ENCODE data around the gene MRGPRX4.

The MRGPRX4 gene

DNA sequence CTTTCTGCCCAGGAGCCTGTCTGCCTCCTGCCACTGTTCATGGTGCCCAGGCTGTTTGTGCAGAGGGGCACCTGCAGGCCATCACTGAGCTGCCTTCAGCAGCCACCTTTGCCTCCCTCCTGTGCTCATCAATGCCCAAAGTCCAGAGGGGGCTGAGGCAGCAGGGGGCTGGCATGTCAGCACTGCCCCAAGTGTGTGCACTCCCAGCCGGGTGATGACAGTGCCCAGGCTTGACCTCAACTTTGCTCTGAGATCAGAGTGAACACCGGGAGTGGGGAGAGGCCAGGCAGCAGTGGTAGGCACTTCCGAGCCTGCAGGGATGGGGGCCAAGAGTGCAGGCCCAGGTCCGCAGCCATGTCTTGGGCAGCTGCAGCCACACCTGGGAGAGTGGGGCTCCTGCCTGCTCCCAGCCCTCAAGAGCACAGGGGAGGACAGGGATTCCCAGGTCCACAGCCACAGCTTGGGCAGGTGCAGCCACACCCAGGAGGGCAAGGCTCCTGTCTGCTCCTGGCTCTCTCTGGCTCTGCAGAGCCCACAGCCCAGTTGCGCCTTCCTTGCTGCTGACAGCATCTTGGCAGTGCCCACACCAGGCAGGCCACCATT lies 48.7 kb downstream of the MRGPRX4 start:
- TF ChIP-seq, protein P1, sequence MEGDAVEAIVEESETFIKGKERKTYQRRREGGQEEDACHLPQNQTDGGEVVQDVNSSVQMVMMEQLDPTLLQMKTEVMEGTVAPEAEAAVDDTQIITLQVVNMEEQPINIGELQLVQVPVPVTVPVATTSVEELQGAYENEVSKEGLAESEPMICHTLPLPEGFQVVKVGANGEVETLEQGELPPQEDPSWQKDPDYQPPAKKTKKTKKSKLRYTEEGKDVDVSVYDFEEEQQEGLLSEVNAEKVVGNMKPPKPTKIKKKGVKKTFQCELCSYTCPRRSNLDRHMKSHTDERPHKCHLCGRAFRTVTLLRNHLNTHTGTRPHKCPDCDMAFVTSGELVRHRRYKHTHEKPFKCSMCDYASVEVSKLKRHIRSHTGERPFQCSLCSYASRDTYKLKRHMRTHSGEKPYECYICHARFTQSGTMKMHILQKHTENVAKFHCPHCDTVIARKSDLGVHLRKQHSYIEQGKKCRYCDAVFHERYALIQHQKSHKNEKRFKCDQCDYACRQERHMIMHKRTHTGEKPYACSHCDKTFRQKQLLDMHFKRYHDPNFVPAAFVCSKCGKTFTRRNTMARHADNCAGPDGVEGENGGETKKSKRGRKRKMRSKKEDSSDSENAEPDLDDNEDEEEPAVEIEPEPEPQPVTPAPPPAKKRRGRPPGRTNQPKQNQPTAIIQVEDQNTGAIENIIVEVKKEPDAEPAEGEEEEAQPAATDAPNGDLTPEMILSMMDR (IDR thresholded peaks at IDR 0.05): no peak
- no peak overlapping the region for H3K27ac ChIP-seq
- H3K4me3 ChIP-seq: no peak overlapping the region
- DNase-seq (ENCODE audit: low spot score): no peak

DNA sequence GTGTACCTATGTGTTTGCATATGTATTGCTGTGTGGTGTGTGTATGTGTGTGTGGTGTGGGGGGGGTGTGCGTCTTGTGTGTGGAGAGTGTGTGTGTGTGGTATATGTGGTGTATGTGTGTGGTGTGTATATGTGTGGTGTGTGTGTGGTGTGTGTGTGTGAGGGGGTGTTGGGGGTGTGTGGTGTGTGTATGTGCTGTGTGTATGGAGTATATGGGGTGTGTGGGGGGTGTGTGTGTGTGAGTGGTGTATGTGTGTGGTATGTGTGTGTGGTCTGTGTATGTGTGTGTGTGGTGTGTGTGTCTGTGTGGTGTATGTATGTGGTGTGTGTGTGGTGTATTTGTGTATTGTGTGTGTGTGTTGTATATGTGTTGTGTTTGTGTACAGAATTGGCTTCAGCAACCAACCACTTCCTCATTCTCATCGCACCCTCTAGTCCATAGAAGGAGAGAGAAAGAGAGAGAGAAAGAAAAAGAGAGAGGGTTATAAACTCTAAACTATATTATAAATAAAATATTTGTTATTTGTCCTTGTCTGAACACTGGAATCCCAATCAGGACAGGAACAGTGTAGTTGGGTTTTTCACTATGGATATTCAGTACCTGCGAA lies 50.3 kb downstream of the MRGPRX4 start:
- no peak for DNase-seq (ENCODE audit: low spot score)
- TF ChIP-seq, protein P1 (IDR thresholded peaks at IDR 0.05): no peak
- Histone ChIP-seq H3K27ac (no peak overlapping the region), H3K4me3 (no peak overlapping the region)

All from coronary artery (tissue), 2 donors.